Activated B cell treated with CpG ODN at 0.5 μM for 24 hours (primary cell): Measurements from ENCODE around the gene NHS. TPM values are rescaled to one million over a fixed set of nuclear protein-coding genes. Genes with fewer than 3 reads are reported as not detected.
"Not testable (repeated sequence)": the region's sequence is repeated elsewhere in the genome, so short reads cannot be mapped to it uniquely, and the experiment has no call there.

Source experiments
- ATAC-seq: fragments of 200-7000 bp; cut with Tn5 transposase; one replicate; pipeline ENCODE4 v1.10.0; 2021; ENCODE audit warnings: low read depth, mild to moderate bottlenecking, moderate library complexity
- CTCF ChIA-PET: fragments of 350-600 bp; sonication (Branson Sonifier 250); formaldehyde crosslinking; loops from one replicate; lab custom pipeline; 2021; ENCODE audit warnings: antibody characterized with exemption; lab: Charles Lee
- POLR2A ChIA-PET: fragments of 350-600 bp; sonication (Branson Sonifier 250); formaldehyde crosslinking; loops from one replicate; lab custom pipeline; 2021; ENCODE audit warnings: antibody characterized with exemption; lab: Charles Lee
- DNase-seq: peaks from one replicate; pipeline ENCODE4 v3.0.0; 2022
- H3K27ac Mint-ChIP-seq: one replicate; pipeline ENCODE4 v1.8.0; 2020; ENCODE audit warnings: mixed read lengths
- H3K27me3 Mint-ChIP-seq: one replicate; pipeline ENCODE4 v1.8.0; 2021; ENCODE audit warnings: mixed read lengths
- H3K36me3 Mint-ChIP-seq: one replicate; pipeline ENCODE4 v1.8.0; 2021; ENCODE audit warnings: low read depth, mixed read lengths
- H3K4me1 Mint-ChIP-seq: one replicate; pipeline ENCODE4 v1.8.0; 2021; ENCODE audit warnings: mixed read lengths
- H3K4me3 Mint-ChIP-seq: one replicate; pipeline ENCODE4 v1.8.0; 2020; ENCODE audit warnings: mild to moderate bottlenecking, mixed read lengths
- H3K9me3 Mint-ChIP-seq: one replicate; pipeline ENCODE4 v1.8.0; 2020; ENCODE audit warnings: mixed read lengths
- CTCF ChIP-seq: fragments of 200-600 bp; IDR thresholded peaks from one replicate; pipeline ENCODE4 v1.8.0; 2022; ENCODE audit warnings: antibody characterized with exemption, mild to moderate bottlenecking
- intact Hi-C: fragments of 100-400 bp; cut with micrococcal nuclease; formaldehyde crosslinking; loops from one replicate; pipeline ENCODE4 v1.15.1; 2024
- total RNA-seq: library from RNA; stranded (reverse); gene quantifications from 2 replicates; pipeline ENCODE4 v1.2.3, GENCODE V29; 2022

Gene NHS
- total RNA-seq, 1 donor from 2014 or later = not detected

DNA sequence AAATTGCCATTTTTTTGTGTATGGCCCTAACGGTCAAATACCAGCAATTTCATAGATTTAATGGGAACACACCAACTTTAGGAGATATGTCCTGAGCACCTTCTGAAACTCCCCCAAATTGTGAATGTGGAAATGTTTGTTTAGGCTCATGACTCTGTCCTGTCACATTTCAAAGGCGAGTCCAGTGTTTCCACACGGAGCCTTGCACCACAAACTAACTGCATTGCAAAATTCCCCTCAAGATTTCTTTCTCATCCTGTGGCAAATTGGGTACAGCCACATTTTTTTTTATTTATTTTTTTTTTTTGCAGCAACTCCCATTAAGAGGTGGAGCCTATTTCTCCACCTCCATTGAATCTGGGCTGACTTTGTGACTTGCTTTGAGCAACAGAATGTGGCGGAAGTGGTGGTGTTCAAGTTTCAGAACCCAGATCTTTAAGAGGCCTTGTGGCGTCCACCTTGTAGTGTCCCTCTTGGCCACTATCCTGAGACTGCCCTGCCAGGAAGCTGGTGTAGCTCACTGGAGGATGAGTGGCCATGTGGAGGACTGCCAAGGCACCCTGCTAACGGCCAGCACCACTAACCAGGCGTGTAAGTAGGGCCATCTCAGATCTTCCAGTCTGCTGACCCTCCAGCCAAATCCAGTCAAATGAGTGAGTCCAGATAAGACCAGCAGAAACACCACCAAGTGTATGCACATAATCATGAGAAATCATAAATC, 189.8 kb downstream of the NHS start:
- TF ChIP-seq CTCF = no peak
- no peaks in the 10 kb centered on the region for H3K9me3 Mint-ChIP-seq
- no peak for DNase-seq
- H3K27ac Mint-ChIP-seq = no peak overlapping the region
- ChIA-PET CTCF (no interaction called here), POLR2A (no interaction called here)
- intact Hi-C loops = no loop called here
- H3K4me1 Mint-ChIP-seq = no peaks in the 10 kb centered on the region
- H3K27me3 Mint-ChIP-seq = no peaks in the 10 kb centered on the region
- no peaks in the 10 kb centered on the region for H3K36me3 Mint-ChIP-seq
- H3K4me3 Mint-ChIP-seq = no peak overlapping the region
- ATAC-seq = no peak

DNA sequence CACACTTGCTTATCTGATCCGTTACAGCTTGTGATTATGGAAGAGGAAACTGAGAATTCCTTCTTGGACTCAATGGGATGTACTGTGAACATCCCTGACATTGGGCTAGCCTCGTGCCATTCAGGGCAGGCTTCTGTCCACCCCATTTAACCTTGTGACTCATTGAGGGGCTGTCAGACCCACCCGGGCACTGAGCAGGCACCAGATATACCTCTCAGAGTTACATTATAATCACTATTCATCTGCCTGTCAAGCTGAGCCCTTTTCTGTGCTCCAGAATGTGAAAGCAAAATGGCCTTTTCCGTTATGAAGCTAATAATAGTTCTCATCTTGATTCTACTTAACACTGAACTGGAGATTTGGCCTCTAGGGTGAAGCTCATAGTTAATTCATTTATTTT, 191.7 kb downstream of the NHS start:
- CTCF ChIA-PET = no interaction called here
- ATAC-seq (no peak), DNase-seq (no peak)
- no peak for TF ChIP-seq CTCF
- Mint-ChIP-seq H3K36me3 (no peaks in the 10 kb centered on the region), H3K4me3 (no peak overlapping the region), H3K9me3 (no peaks in the 10 kb centered on the region), H3K27me3 (no peaks in the 10 kb centered on the region), H3K27ac (no peak overlapping the region), H3K4me1 (no peaks in the 10 kb centered on the region)
- POLR2A ChIA-PET = no interaction called here
- intact Hi-C loops = no loop called here

GRCh38 chrX:17567187-17567586, 192.2 kb downstream of the NHS start:
- ChIA-PET CTCF (no interaction called here), POLR2A (no interaction called here)
- Mint-ChIP-seq H3K4me3 (no peak overlapping the region), H3K36me3 (no peaks in the 10 kb centered on the region), H3K9me3 (no peaks in the 10 kb centered on the region), H3K27me3 (no peaks in the 10 kb centered on the region), H3K4me1 (no peaks in the 10 kb centered on the region), H3K27ac (no peak overlapping the region)
- no peak for TF ChIP-seq CTCF
- intact Hi-C loops = no loop called here
- no peak for DNase-seq
- no peak for ATAC-seq

- ATAC-seq (no peak), DNase-seq (no peak)
- no peaks in the 10 kb centered on the region for H3K4me1 Mint-ChIP-seq
- no peak overlapping the region for H3K4me3 Mint-ChIP-seq
- no peaks in the 10 kb centered on the region for H3K36me3 Mint-ChIP-seq
- H3K27ac Mint-ChIP-seq = no peak overlapping the region
- CTCF ChIA-PET = no interaction called here
- POLR2A ChIA-PET = no interaction called here
- intact Hi-C loops = no loop called here
- H3K27me3 Mint-ChIP-seq = no peaks in the 10 kb centered on the region
- H3K9me3 Mint-ChIP-seq = no peaks in the 10 kb centered on the region
- no peak for TF ChIP-seq CTCF
These were observed 192.8 kb downstream of the NHS start for GRCh38 chrX:17567821-17568220.

DNA sequence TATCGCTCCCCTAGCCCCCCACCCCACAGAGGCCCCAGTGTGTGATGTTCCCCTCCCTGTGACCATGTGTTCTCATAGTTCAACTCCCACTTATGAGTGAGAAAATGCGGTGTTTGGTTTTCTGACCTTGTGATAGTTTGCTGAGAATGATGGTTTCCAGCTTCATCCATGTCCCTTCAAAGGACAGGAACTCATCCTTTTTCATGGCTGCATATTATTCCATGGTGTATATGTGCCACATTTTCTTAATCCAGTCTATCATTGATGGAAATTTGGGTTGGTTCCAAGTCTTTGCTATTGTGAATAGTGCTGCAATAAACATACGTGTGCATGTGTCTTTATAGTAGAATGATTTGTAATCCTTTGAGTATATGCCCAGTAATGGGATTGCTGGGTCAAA, 193.8 kb downstream of the NHS start:
- H3K36me3 Mint-ChIP-seq, DNase-seq, ATAC-seq, H3K27me3 Mint-ChIP-seq, H3K4me3 Mint-ChIP-seq, H3K27ac Mint-ChIP-seq, POLR2A ChIA-PET, CTCF ChIA-PET, intact Hi-C loops, H3K9me3 Mint-ChIP-seq, H3K4me1 Mint-ChIP-seq: not testable (repeated sequence)

- Mint-ChIP-seq H3K9me3 (no peaks in the 10 kb centered on the region), H3K36me3 (no peaks in the 10 kb centered on the region), H3K27ac (no peak overlapping the region), H3K27me3 (peaks cover 3% of the 10 kb centered on the region), H3K4me3 (no peak overlapping the region), H3K4me1 (no peaks in the 10 kb centered on the region)
- intact Hi-C loops = no loop called here
- POLR2A ChIA-PET = no interaction called here
- no peak for ATAC-seq
- CTCF ChIA-PET = no interaction called here
- no peak for DNase-seq
- no peak for TF ChIP-seq CTCF
These were observed 204.0 kb downstream of the NHS start for GRCh38 chrX:17579026-17579425.
